KMS-11 (cell line): ENCODE data around the gene SLC25A26.

Experiments used
- H2AFZ ChIP-seq: fragments of 200-600 bp; sonication (generic); 2 replicates; pipeline ENCODE4 v1.6.1; 2016; ENCODE audit warnings: antibody characterized with exemption, mixed run types, low read depth
- H3K27ac ChIP-seq: fragments of 200-600 bp; sonication (generic); 2 replicates; pipeline ENCODE4 v1.6.1; 2016; ENCODE audit warnings: mild to moderate bottlenecking, mixed run types
- H3K27me3 ChIP-seq: fragments of 200-600 bp; sonication (generic); 2 replicates; pipeline ENCODE4 v1.6.1; 2017; ENCODE audit warnings: mild to moderate bottlenecking, low read depth, mixed run types, moderate library complexity; ENCODE audit not compliant: insufficient read depth
- H3K36me3 ChIP-seq: fragments of 200-600 bp; sonication (generic); 2 replicates; pipeline ENCODE4 v1.6.1; 2017; ENCODE audit warnings: mild to moderate bottlenecking, mixed run types; ENCODE audit not compliant: insufficient read depth
- H3K4me1 ChIP-seq: fragments of 200-600 bp; sonication (generic); 2 replicates; pipeline ENCODE4 v1.6.1; 2016; ENCODE audit warnings: mild to moderate bottlenecking, low read depth, mixed run types; ENCODE audit not compliant: poor library complexity, severe bottlenecking
- H3K4me2 ChIP-seq: fragments of 200-600 bp; sonication (generic); 2 replicates; pipeline ENCODE4 v1.7.0; 2016; ENCODE audit warnings: mild to moderate bottlenecking, mixed run types
- H3K4me3 ChIP-seq: fragments of 200-600 bp; sonication (generic); IDR thresholded peaks from 2 replicates; pipeline ENCODE4 v1.6.1; 2017; ENCODE audit warnings: low read depth, low read length, mixed read lengths; ENCODE audit not compliant: insufficient read depth
- H3K79me2 ChIP-seq: fragments of 200-600 bp; sonication (generic); 2 replicates; pipeline ENCODE4 v1.6.1; 2016; ENCODE audit warnings: low read depth, mixed run types; ENCODE audit not compliant: insufficient read depth
- H3K9ac ChIP-seq: fragments of 200-600 bp; sonication (generic); 2 replicates; pipeline ENCODE4 v1.6.1; 2016; ENCODE audit warnings: mild to moderate bottlenecking, mixed run types
- H4K20me1 ChIP-seq: fragments of 200-600 bp; sonication (generic); 2 replicates; pipeline ENCODE4 v1.6.1; 2016; ENCODE audit warnings: mild to moderate bottlenecking, mixed run types; ENCODE audit not compliant: insufficient read depth
- TF ChIP-seq, protein P1 (sequence below): fragments of 200-600 bp; sonication (generic); conservative IDR thresholded peaks from 2 replicates; pipeline ENCODE4 v1.6.1; 2017; ENCODE audit warnings: low read depth, mild to moderate bottlenecking, antibody characterized with exemption, low read length, moderate library complexity, mixed read lengths

Gene SLC25A26

DNA sequence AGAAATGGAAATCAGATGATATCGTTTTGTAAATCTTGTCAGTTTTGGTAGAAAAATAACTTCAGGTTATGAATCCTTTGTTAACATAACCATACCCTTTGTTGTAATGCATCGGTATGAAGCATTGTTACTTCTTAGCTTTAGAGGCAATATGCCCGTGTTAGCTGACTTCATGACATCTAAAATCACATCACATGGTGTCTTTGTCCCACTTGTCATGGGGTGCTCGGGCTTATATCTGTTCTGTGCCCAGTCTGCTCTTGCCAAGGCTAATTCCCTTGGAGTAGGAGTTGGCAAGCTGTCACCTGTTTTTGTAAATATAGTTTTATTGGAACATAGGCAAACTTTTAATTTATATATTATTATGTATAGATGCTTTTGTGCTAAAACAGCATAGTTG, 39.6 kb downstream of the SLC25A26 start:
- Histone ChIP-seq H3K4me2 (no peak overlapping the region), H3K9ac (no peak overlapping the region), H3K4me1 (peaks cover 8% of the 10 kb centered on the region), H3K4me3 (no peak overlapping the region), H4K20me1 (no peaks in the 10 kb centered on the region), H3K27me3 (no peaks in the 10 kb centered on the region), H2AFZ (no peak overlapping the region), H3K36me3 (no peaks in the 10 kb centered on the region), H3K27ac (no peak overlapping the region), H3K79me2 (no peaks in the 10 kb centered on the region)
- TF ChIP-seq, protein P1, sequence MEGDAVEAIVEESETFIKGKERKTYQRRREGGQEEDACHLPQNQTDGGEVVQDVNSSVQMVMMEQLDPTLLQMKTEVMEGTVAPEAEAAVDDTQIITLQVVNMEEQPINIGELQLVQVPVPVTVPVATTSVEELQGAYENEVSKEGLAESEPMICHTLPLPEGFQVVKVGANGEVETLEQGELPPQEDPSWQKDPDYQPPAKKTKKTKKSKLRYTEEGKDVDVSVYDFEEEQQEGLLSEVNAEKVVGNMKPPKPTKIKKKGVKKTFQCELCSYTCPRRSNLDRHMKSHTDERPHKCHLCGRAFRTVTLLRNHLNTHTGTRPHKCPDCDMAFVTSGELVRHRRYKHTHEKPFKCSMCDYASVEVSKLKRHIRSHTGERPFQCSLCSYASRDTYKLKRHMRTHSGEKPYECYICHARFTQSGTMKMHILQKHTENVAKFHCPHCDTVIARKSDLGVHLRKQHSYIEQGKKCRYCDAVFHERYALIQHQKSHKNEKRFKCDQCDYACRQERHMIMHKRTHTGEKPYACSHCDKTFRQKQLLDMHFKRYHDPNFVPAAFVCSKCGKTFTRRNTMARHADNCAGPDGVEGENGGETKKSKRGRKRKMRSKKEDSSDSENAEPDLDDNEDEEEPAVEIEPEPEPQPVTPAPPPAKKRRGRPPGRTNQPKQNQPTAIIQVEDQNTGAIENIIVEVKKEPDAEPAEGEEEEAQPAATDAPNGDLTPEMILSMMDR, result no peak

DNA sequence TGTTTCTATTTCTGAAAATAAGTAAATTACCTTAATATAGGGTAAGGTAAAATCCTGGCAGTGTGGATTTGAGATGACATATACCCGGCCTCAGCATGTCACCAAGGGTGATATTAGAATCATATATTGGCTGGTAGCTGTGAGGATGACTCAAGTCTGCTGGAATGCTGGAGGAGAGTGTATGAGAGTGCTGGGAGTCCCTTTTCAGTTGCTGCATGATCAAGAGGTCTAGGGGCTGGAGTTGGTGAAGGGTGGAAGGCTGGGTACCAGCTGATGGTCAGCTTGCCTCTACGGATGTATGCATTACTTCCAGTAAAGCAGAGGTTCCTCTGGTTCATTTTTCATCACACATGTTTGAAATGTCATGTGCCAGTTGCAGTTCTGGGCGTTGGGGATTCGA, 40.6 kb downstream of the SLC25A26 start:
- no peaks in the 10 kb centered on the region for H3K36me3 ChIP-seq
- no peaks in the 10 kb centered on the region for H3K79me2 ChIP-seq
- no peak overlapping the region for H3K4me2 ChIP-seq
- no peak overlapping the region for H3K27ac ChIP-seq
- TF ChIP-seq, protein P1, result no peak
- no peak overlapping the region for H3K9ac ChIP-seq
- no peak overlapping the region for H3K4me3 ChIP-seq
- H2AFZ ChIP-seq, result no peak overlapping the region
- H3K4me1 ChIP-seq, result peaks cover 7% of the 10 kb centered on the region
- H3K27me3 ChIP-seq, result no peaks in the 10 kb centered on the region
- H4K20me1 ChIP-seq, result no peaks in the 10 kb centered on the region

DNA sequence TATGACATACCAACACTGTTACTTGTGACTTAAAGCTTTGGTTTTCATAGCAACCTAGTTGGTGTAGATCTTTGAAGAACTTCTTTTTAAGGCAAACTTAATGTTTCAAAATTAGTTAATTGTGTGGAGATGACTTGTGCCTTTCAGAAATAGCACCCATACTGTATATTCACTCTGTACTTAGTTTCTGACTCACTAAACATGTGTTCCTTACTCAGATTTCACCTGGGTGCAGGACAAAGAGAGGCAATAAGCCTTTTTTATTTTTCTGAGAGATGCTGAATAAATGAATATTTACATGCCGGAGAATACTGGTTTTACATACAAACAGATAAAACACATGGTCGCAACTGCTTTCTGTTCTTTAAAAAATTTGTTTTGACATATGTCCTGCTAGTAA, 44.8 kb downstream of the SLC25A26 start:
- no peak overlapping the region for H3K4me2 ChIP-seq
- H3K79me2 ChIP-seq, result no peaks in the 10 kb centered on the region
- no peaks in the 10 kb centered on the region for H3K27me3 ChIP-seq
- no peak overlapping the region for H3K27ac ChIP-seq
- no peaks in the 10 kb centered on the region for H3K36me3 ChIP-seq
- H4K20me1 ChIP-seq, result no peaks in the 10 kb centered on the region
- H3K4me3 ChIP-seq, result no peak overlapping the region
- H3K9ac ChIP-seq, result no peak overlapping the region
- TF ChIP-seq, protein P1, result no peak
- H3K4me1 ChIP-seq, result no peaks in the 10 kb centered on the region
- H2AFZ ChIP-seq, result no peak overlapping the region

DNA sequence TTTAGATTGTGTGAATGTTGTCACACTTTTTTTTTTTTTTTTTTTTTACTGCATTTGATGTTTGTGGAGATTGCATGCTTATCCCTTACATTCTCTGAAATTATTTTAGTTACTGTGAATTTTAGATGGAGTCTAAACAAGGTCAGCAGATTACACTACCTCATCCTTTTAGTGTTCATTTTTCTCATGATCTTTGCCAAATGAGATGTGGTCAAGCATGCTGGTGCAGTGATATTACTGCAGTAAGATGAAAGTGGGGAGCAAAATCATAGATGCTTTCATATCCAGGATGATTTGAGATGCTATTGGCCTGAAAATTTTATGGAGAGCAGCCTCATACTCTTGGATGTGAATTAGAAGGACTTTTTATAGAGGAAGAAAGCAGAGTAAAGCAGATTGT, 45.8 kb downstream of the SLC25A26 start:
- Histone ChIP-seq H3K36me3 (no peaks in the 10 kb centered on the region), H3K27ac (no peak overlapping the region), H3K79me2 (no peaks in the 10 kb centered on the region), H3K9ac (no peak overlapping the region), H3K27me3 (no peaks in the 10 kb centered on the region), H2AFZ (no peak overlapping the region), H3K4me2 (no peak overlapping the region), H3K4me3 (no peak overlapping the region), H3K4me1 (no peaks in the 10 kb centered on the region), H4K20me1 (no peaks in the 10 kb centered on the region)
- TF ChIP-seq, protein P1, result no peak
